ENCODE data around the gene TMEM44. TPM values are rescaled to one million over a fixed set of nuclear protein-coding genes. Genes with fewer than 3 reads are reported as not detected.

The TMEM44 gene
- total RNA-seq, 1 donor from 2014 or later: 3.3 TPM

DNA sequence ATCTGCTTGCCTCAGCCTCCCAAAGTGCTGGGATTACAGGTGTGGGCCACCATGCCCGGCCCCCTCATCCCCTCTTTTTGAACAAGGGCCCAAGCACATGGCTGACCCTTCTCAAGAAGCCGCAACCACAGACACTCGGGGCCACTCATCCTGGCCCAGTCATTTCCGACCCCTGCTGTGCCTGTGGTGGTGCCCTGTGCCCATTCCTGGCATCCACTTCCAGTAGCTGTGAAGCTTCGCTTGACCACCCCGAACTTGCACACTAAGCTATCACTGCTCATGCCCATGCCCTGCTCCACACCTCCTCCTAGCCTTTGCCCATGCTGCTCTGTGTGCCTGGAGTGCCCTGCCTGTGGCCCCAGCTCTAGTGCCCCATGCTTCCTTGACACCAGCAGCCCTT is 8.3 kb downstream of the TMEM44 start:
- H3K4me1 Mint-ChIP-seq: no peaks in the 10 kb centered on the region
- intact Hi-C loops (cut with micrococcal nuclease): no loop called here
- no peak for ATAC-seq (ENCODE audit: low read depth)
- no peak overlapping the region for H3K27ac Mint-ChIP-seq
- H3K4me3 Mint-ChIP-seq: no peak overlapping the region
- H3K36me3 Mint-ChIP-seq (ENCODE audit: low read depth): no peaks in the 10 kb centered on the region
- no peaks in the 10 kb centered on the region for H3K27me3 Mint-ChIP-seq
- H3K9me3 Mint-ChIP-seq: no peaks in the 10 kb centered on the region
- DNase-seq: no peak
- TF ChIP-seq, protein P1, sequence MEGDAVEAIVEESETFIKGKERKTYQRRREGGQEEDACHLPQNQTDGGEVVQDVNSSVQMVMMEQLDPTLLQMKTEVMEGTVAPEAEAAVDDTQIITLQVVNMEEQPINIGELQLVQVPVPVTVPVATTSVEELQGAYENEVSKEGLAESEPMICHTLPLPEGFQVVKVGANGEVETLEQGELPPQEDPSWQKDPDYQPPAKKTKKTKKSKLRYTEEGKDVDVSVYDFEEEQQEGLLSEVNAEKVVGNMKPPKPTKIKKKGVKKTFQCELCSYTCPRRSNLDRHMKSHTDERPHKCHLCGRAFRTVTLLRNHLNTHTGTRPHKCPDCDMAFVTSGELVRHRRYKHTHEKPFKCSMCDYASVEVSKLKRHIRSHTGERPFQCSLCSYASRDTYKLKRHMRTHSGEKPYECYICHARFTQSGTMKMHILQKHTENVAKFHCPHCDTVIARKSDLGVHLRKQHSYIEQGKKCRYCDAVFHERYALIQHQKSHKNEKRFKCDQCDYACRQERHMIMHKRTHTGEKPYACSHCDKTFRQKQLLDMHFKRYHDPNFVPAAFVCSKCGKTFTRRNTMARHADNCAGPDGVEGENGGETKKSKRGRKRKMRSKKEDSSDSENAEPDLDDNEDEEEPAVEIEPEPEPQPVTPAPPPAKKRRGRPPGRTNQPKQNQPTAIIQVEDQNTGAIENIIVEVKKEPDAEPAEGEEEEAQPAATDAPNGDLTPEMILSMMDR (IDR thresholded peaks at IDR 0.05): no peak
- CTCF ChIA-PET: interaction anchor here (1.0 kb wide), 1 partner anchor 9 kb away, joined by 3 read pairs; no protein-coding TSS in a partner anchor
- POLR2A ChIA-PET: no interaction called here

DNA sequence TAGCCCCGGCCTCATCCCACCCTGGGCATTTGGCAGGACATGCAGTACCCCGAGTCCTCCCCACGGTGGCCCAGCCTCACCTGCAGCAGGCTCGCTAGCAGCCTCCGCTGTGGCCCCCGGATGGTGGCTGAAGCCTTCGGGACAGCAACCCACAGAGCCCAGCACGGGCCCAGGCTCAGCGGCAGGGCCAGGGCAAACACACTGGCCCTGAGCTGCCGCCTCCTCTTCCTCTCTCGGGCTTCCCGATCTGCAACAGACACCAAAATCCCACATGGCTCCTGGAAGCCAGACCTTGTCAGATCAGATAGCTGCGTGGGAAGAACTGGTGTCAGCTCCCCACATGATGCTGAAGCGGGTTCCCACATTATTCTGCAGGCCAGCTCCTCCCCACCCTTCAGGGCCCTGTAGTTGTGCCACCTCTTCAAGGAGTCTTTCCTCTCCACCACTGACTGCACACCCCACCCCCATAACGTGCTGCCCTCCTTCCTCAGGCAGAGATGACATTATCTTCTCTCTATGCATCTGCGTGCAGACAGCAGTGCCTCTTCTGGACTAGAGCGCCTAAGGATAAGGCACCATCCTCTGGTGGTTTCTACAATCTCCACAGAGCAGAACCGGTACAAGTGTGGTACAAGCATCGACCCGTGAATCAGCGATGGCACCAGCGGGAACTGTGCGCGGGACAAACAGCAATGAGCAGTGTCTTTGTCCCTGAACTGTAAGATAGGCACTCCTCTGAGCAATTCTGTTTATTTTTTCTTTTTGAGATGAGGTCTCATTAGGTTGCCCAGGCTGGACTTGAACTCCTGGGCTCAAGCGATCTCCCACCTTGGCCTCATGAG is 9.5 kb downstream of the TMEM44 start:
- Mint-ChIP-seq H3K27me3 (no peaks in the 10 kb centered on the region), H3K4me1 (no peaks in the 10 kb centered on the region), H3K9me3 (no peaks in the 10 kb centered on the region), H3K27ac (no peak overlapping the region), H3K4me3 (no peak overlapping the region), H3K36me3 (ENCODE audit: low read depth) (no peaks in the 10 kb centered on the region)
- intact Hi-C loops (cut with micrococcal nuclease): no loop called here
- POLR2A ChIA-PET: no interaction called here
- CTCF ChIA-PET: no interaction called here
- ATAC-seq (ENCODE audit: low read depth) (no peak), DNase-seq (no peak)
- TF ChIP-seq, protein P1 (IDR thresholded peaks at IDR 0.05): no peak

DNA sequence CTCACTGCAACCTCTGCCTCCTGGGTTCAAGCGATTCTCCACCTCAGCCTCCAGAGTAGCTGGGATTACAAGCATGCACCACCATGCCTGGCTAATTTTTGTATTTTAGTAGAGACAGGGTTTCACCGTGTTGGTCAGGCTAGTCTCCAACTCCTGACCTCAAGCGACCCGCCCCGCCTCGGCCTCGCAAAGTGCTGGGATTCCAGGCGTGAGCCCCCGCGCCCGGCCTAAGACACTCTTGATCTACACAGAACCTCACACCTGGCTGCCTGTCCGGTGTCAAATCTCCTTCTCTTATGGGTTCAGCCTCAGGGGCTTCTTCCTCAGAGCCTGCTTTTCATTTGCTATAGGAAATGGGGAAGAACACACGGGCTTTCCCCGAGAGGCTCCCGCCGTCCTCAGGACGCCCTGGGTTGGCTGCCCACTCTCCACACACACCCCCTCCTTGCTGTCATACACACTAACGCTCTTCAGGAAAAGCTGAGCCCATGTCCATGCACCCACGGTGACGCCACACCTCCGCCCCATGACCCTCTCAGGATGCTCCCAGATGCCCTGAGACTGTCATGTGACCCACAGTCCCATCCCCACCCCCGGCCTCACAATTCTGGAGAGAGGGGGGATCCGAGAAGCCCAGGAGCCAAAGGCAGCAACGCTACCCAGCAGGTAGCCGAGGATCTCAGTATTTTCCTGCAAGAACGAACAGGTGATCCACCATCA is 10.4 kb downstream of the TMEM44 start:
- DNase-seq: no peak
- CTCF ChIA-PET: no interaction called here
- intact Hi-C loops (cut with micrococcal nuclease): no loop called here
- Mint-ChIP-seq H3K4me3 (no peak overlapping the region), H3K4me1 (no peaks in the 10 kb centered on the region), H3K36me3 (ENCODE audit: low read depth) (no peaks in the 10 kb centered on the region), H3K27me3 (no peaks in the 10 kb centered on the region), H3K9me3 (no peaks in the 10 kb centered on the region), H3K27ac (no peak overlapping the region)
- POLR2A ChIA-PET: interaction anchor here (0.7 kb wide), 1 partner anchor 16 kb away, joined by 6 read pairs; no protein-coding TSS in a partner anchor
- TF ChIP-seq, protein P1 (IDR thresholded peaks at IDR 0.05): no peak
- no peak for ATAC-seq (ENCODE audit: low read depth)

DNA sequence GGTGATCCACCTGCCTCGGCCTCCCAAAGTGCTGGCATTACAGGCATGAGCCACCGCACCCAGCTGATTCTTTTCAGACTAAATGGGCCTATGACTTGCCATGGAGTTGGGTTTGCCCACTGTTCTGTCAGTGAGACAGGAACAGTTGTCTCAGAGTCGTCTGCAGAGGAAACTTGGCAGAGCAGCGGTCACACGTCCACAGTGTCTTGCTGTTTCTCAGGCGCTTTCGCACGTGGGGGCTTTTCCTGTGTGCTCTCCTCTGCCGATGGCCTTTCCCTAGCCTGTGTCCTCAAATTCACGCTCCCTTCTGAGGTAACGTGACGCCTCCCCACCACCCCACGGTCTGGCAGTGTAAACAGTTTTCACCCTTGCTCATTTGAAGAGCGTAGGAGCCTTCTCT is 11.3 kb downstream of the TMEM44 start:
- ChIA-PET CTCF (interaction anchor here (0.6 kb wide), 1 partner anchor 27 kb away, joined by 6 read pairs; no protein-coding TSS in a partner anchor), POLR2A (no interaction called here)
- intact Hi-C loops (cut with micrococcal nuclease): no loop called here
- H3K4me1 Mint-ChIP-seq: no peaks in the 10 kb centered on the region
- TF ChIP-seq, protein P1 (IDR thresholded peaks at IDR 0.05): no peak
- ATAC-seq (ENCODE audit: low read depth) (no peak), DNase-seq (no peak)
- H3K9me3 Mint-ChIP-seq: no peaks in the 10 kb centered on the region
- no peak overlapping the region for H3K4me3 Mint-ChIP-seq
- no peaks in the 10 kb centered on the region for H3K36me3 Mint-ChIP-seq (ENCODE audit: low read depth)
- H3K27ac Mint-ChIP-seq: no peak overlapping the region
- H3K27me3 Mint-ChIP-seq: no peaks in the 10 kb centered on the region

DNA sequence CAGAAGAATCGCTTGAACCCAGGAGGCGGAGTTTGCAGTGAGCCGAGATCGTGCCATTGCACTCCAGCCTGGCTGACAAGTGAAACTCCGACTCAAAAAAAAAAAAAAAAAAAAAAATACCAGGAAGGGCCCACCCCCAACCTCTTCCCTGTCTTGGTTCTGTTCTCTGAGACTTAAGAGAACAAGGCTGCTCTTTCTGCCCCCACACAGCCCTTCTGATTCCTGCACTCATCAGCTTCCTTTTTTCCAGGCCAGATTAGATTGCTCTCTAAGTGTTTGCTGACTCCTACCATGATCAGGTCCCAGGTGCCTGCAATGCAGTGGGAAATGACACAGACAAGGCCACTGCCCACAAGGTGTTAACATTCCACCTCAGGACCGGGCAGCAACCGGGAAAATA is 13.0 kb downstream of the TMEM44 start:
- TF ChIP-seq, protein P1 (IDR thresholded peaks at IDR 0.05): no peak
- Mint-ChIP-seq H3K27me3 (no peaks in the 10 kb centered on the region), H3K27ac (no peak overlapping the region), H3K4me1 (no peaks in the 10 kb centered on the region), H3K36me3 (ENCODE audit: low read depth) (no peaks in the 10 kb centered on the region), H3K4me3 (no peak overlapping the region), H3K9me3 (no peaks in the 10 kb centered on the region)
- DNase-seq (no peak), ATAC-seq (ENCODE audit: low read depth) (no peak)
- intact Hi-C loops (cut with micrococcal nuclease): no loop called here
- ChIA-PET CTCF (no interaction called here), POLR2A (no interaction called here)
